ENCODE results near the gene GMCL2. TPM values are rescaled to one million over a fixed set of nuclear protein-coding genes. Genes with fewer than 3 reads are reported as not detected.

GMCL2 gene
- total RNA-seq, 1 experiment from 2014 or later: not detected

GRCh38 chr5:178227138-178227659 is 40.0 kb upstream of the GMCL2 start:
- Mint-ChIP-seq H3K36me3 (ENCODE audit: insufficient read depth in 1 of 3, low read depth in 3 of 3) (peaks cover 48 to 74% (median 58%) of the 10 kb centered on the region in 3 experiments), H3K27me3 (ENCODE audit: low read depth) (no peaks in the 10 kb centered on the region), H3K4me1 (peaks cover 24 to 30% of the 10 kb centered on the region in 2 experiments), H3K4me3 (no peak overlapping the region), H3K27ac (0 out of 7 replicates have a peak overlapping the region, but pooled peaks of 1 of the 3 experiments have one; percentile 39), H3K9me3 (no peaks in the 10 kb centered on the region; a peak in 1 of 5 replicates)
- Histone ChIP-seq H4K5ac (ENCODE audit: insufficient read length, low read depth, low read length) (no peak overlapping the region), H3K9me3 (ENCODE audit: control insufficient read depth, low read depth, low read length) (no peaks in the 10 kb centered on the region), H3K23me2 (ENCODE audit: insufficient read length, low read depth, low read length, poor library complexity, severe bottlenecking) (peaks cover 3% of the 10 kb centered on the region), H4K8ac (replicated peaks; ENCODE audit: insufficient read length, low read depth, low read length) (no peak overlapping the region), H3K27ac (ENCODE audit: insufficient read length, low read depth, low read length) (no peak overlapping the region), H3K14ac (ENCODE audit: insufficient read depth, low read length) (no peak overlapping the region), H3K4me1 (ENCODE audit: insufficient read depth, low read length) (peaks cover 2% of the 10 kb centered on the region; the same call in 1 of the 2 replicates), H3K4me2 (ENCODE audit: insufficient read depth, insufficient read length, low read length) (no peak overlapping the region), H3K56ac (ENCODE audit: insufficient read length, low read depth, low read length) (no peak overlapping the region), H3K9ac (ENCODE audit: extremely low read depth, insufficient read length, low read length) (no peak overlapping the region), H3K79me1 (ENCODE audit: insufficient read depth, low read depth, low read length, poor library complexity, severe bottlenecking) (no peaks in the 10 kb centered on the region), H3K4ac (ENCODE audit: low read depth, low read length) (no peak overlapping the region), H3T11ph (ENCODE audit: low read length) (no peak overlapping the region), H4K20me1 (ENCODE audit: control insufficient read depth, insufficient read depth, insufficient read length) (peaks cover 3% of the 10 kb centered on the region), H3K23ac (ENCODE audit: insufficient read length, low read depth, low read length) (no peak overlapping the region), H3K27me3 (ENCODE audit: insufficient read depth, low read length) (no peaks in the 10 kb centered on the region), H2BK15ac (ENCODE audit: low read depth, low read length) (no peak overlapping the region), H2BK20ac (ENCODE audit: low read depth, low read length, poor library complexity, severe bottlenecking) (no peak overlapping the region), H4K91ac (ENCODE audit: insufficient read length, low read depth, low read length) (no peak overlapping the region), H3K79me2 (ENCODE audit: insufficient read depth, low read length) (peaks cover 4% of the 10 kb centered on the region; the same call in 1 of the 2 replicates), H2AFZ (ENCODE audit: low read length) (no peak overlapping the region), H2BK120ac (ENCODE audit: low read depth, low read length, poor library complexity, severe bottlenecking) (no peak overlapping the region), H3K18ac (ENCODE audit: insufficient read length, low read depth, low read length) (no peak overlapping the region), H2BK12ac (ENCODE audit: insufficient read length, low read depth, low read length) (no peak overlapping the region), H2AK5ac (ENCODE audit: insufficient read length, low read length) (no peak overlapping the region), H2BK5ac (ENCODE audit: insufficient read length, low read length) (no peak overlapping the region)
- no peak for TF ChIP-seq CTCF (conservative IDR thresholded peaks at IDR 0.05)
- no peak for DNase-seq
- no CpG with 5 or more reads among the region's 4 CpGs for WGBS (ENCODE audit: extremely low coverage, insufficient read length, low lambda C conversion rate)

Data from H9 (cell line).